HCT116 (cell line): Measurements from ENCODE around the gene ADARB2. TPM values are rescaled to one million over a fixed set of nuclear protein-coding genes. Genes with fewer than 3 reads are reported as not detected.

ENCODE experiments used
- ATAC-seq: fragments of 200-7000 bp; cut with Tn5 transposase; 2 replicates; pipeline ENCODE4 v1.9.1; 2020; ENCODE audit warnings: mild to moderate bottlenecking, moderate library complexity
- BruUV-seq: library from RNA; stranded (reverse); fragments of 400-500 nt; replicated peaks from 2 replicates; lab custom pipeline; 2021; lab: Mats Ljungman, UMichigan
- CTCF ChIA-PET: fragments of 300-600 bp; sonication (Branson Sonifier 250); formaldehyde crosslinking; loops from one replicate; lab custom pipeline; 2021; ENCODE audit warnings: antibody characterized with exemption; lab: Charles Lee
- POLR2A ChIA-PET: fragments of 300-600, 350-600 bp; sonication (Branson Sonifier 250); formaldehyde crosslinking; loops from one replicate; lab custom pipeline; 2021; ENCODE audit warnings: antibody characterized with exemption; lab: Charles Lee
- RAD21 ChIA-PET, 2 experiments: fragments of 300-600 bp; sonication (Branson Sonifier 250); formaldehyde crosslinking; loops; one replicate each; lab custom pipeline; 2023; ENCODE audit warnings: low total read pairs in 2 of 2; ENCODE audit not compliant: uncharacterized antibody in 2 of 2, unreplicated experiment in 2 of 2, low non-redundant PET in 1 of 2; lab: Charles Lee
- DNase-seq: peaks from one replicate; pipeline ENCODE4 v3.0.0-alpha.2; 2010; ENCODE audit warnings: low read depth, low spot score
- H2AFZ ChIP-seq: fragments of 200-600 bp; shearing (Covaris generic), sonication (generic); 2 replicates; pipeline ENCODE4 v1.6.1; 2017; ENCODE audit warnings: low read depth, mixed run types, mixed read lengths, antibody characterized with exemption, low read length; ENCODE audit not compliant: poor library complexity, severe bottlenecking
- H3K27ac ChIP-seq: 2 replicates; pipeline ENCODE4 v1.5.1; 2012; ENCODE audit warnings: low read depth, low read length
- H3K27me3 ChIP-seq: fragments of 200-600 bp; sonication (generic); 2 replicates; pipeline ENCODE4 v1.6.1; 2016; ENCODE audit warnings: mixed run types, low read length, mixed read lengths; ENCODE audit not compliant: insufficient read depth
- H3K36me3 ChIP-seq, 2 experiments: fragments of 200-500 bp in 1 of 2; fragments of 200-600 bp in 1 of 2; sonication (Bioruptor generic) in 1 of 2; sonication (generic) in 1 of 2; 2 replicates each; pipeline versions ENCODE4 v1.5.1 to v1.6.1; 2014 to 2016; ENCODE audit warnings: low read length in 2 of 2, inconsistent platforms in 1 of 2, mixed read lengths in 1 of 2, mixed run types in 1 of 2; ENCODE audit not compliant: insufficient read depth in 2 of 2, control insufficient read depth in 1 of 2
- H3K4me1 ChIP-seq, 2 experiments: fragments of 200-600 bp in 1 of 2; sonication (generic) in 1 of 2; 2 replicates each; pipeline versions ENCODE4 v1.5.1 to v1.6.1; 2012 to 2017; ENCODE audit warnings: low read length in 2 of 2, inconsistent platforms in 1 of 2, mild to moderate bottlenecking in 1 of 2, mixed read lengths in 1 of 2, mixed run types in 1 of 2, moderate library complexity in 1 of 2; ENCODE audit not compliant: insufficient read depth in 2 of 2, control insufficient read depth in 1 of 2
- H3K4me2 ChIP-seq: fragments of 200-600 bp; sonication (generic); 2 replicates; pipeline ENCODE4 v1.6.1; 2017; ENCODE audit warnings: mixed run types, low read length, mixed read lengths
- H3K4me3 ChIP-seq, 2 experiments: fragments of 200-600 bp in 1 of 2; sonication (generic) in 1 of 2; replicated peaks in 1 of 2; 2 replicates each; pipeline ENCODE4 v1.5.1; 2011 to 2016; ENCODE audit warnings: low read length in 2 of 2, control low read depth in 1 of 2, low read depth in 1 of 2, mild to moderate bottlenecking in 1 of 2, mixed read lengths in 1 of 2, mixed run types in 1 of 2
- H3K79me2 ChIP-seq: fragments of 200-600 bp; sonication (generic); 2 replicates; pipeline ENCODE4 v1.6.1; 2017; ENCODE audit warnings: mild to moderate bottlenecking, mixed run types, low read length, moderate library complexity, mixed read lengths; ENCODE audit not compliant: insufficient read depth
- H3K9ac ChIP-seq: fragments of 200-600 bp; sonication (generic); 2 replicates; pipeline ENCODE4 v1.6.1; 2016; ENCODE audit warnings: low read length, mixed read lengths
- H3K9me2 ChIP-seq: fragments of 200-600 bp; sonication (generic), shearing (Covaris generic); 2 replicates; pipeline ENCODE4 v1.6.1; 2017; ENCODE audit warnings: mixed run types, mild to moderate bottlenecking, moderate library complexity; ENCODE audit not compliant: insufficient read depth
- H3K9me3 ChIP-seq, 2 experiments: fragments of 200-500 bp in 1 of 2; fragments of 200-600 bp in 1 of 2; sonication (Bioruptor generic) in 1 of 2; sonication (generic) in 1 of 2; 2 replicates each; pipeline ENCODE4 v1.6.1; 2014 to 2017; ENCODE audit warnings: low read length in 2 of 2, mixed read lengths in 2 of 2, inconsistent platforms in 1 of 2, low read depth in 1 of 2, mild to moderate bottlenecking in 1 of 2, mixed run types in 1 of 2, moderate library complexity in 1 of 2; ENCODE audit not compliant: control insufficient read depth in 1 of 2, insufficient read depth in 1 of 2
- H4K20me1 ChIP-seq: fragments of 200-600 bp; sonication (generic), shearing (Covaris generic); 2 replicates; pipeline ENCODE4 v1.6.1; 2017; ENCODE audit warnings: mixed run types, mild to moderate bottlenecking, moderate library complexity; ENCODE audit not compliant: insufficient read depth
- ATF3 ChIP-seq: IDR thresholded peaks from 2 replicates; pipeline ENCODE4 v1.6.1; 2012
- CBX3 ChIP-seq: IDR thresholded peaks from 2 replicates; pipeline ENCODE4 v1.6.1; 2012; ENCODE audit warnings: low read depth
- CEBPB ChIP-seq: IDR thresholded peaks from 2 replicates; pipeline ENCODE4 v1.6.1; 2012; ENCODE audit warnings: low read depth
- ELF1 ChIP-seq: IDR thresholded peaks from 2 replicates; pipeline ENCODE4 v1.6.1; 2012; ENCODE audit warnings: low read depth, borderline replicate concordance
- EZH2 ChIP-seq: fragments of 200-600 bp; sonication (generic); IDR thresholded peaks from 2 replicates; pipeline ENCODE4 v1.6.1; 2017; ENCODE audit warnings: antibody characterized with exemption, mixed run types
- EZH2phosphoT487 ChIP-seq: fragments of 200-600 bp; IDR thresholded peaks from 2 replicates; pipeline ENCODE4 v1.6.1; 2018; ENCODE audit warnings: antibody characterized with exemption, borderline replicate concordance
- FOSL1 ChIP-seq: IDR thresholded peaks from 2 replicates; pipeline ENCODE4 v1.6.1; 2012; ENCODE audit warnings: low read depth
- MAX ChIP-seq: IDR thresholded peaks from 2 replicates; pipeline ENCODE4 v1.6.1; 2012
- POLR2A ChIP-seq: IDR thresholded peaks from 2 replicates; pipeline ENCODE4 v1.7.0; 2011; ENCODE audit warnings: borderline replicate concordance; ENCODE audit not compliant: insufficient read depth, insufficient read length; ENCODE audit errors: extremely low read depth
- POLR2AphosphoS5 ChIP-seq: IDR thresholded peaks from 2 replicates; pipeline ENCODE4 v1.6.1; 2011; ENCODE audit warnings: mild to moderate bottlenecking, low read depth, low read length, moderate library complexity
- RAD21 ChIP-seq: IDR thresholded peaks from 2 replicates; pipeline ENCODE4 v1.6.1; 2012; ENCODE audit warnings: low read depth, mild to moderate bottlenecking
- REST ChIP-seq: IDR thresholded peaks from 2 replicates; pipeline ENCODE4 v1.6.1; 2012; ENCODE audit warnings: low read depth
- SIN3A ChIP-seq: IDR thresholded peaks from 2 replicates; pipeline ENCODE4 v1.6.1; 2012; ENCODE audit warnings: low read depth
- SRF ChIP-seq: IDR thresholded peaks from 2 replicates; pipeline ENCODE4 v1.6.1; 2012; ENCODE audit warnings: low read depth
- TCF7L2 ChIP-seq: IDR thresholded peaks from 2 replicates; pipeline ENCODE4 v1.7.0; 2011; ENCODE audit warnings: borderline replicate concordance, inconsistent platforms; ENCODE audit not compliant: insufficient read depth, insufficient read length; ENCODE audit errors: extremely low read depth
- YY1 ChIP-seq: IDR thresholded peaks from 2 replicates; pipeline ENCODE4 v1.6.1; 2011; ENCODE audit warnings: low read length, low read depth, moderate library complexity, mild to moderate bottlenecking; ENCODE audit not compliant: insufficient replicate concordance; ENCODE audit errors: extremely low read depth
- intact Hi-C: fragments of 100-400 bp; cut with micrococcal nuclease; formaldehyde crosslinking; loops from 2 replicates; pipeline ENCODE4 v1.10.0; 2022
- total RNA-seq: library from RNA; stranded (reverse); gene quantifications from one replicate; pipeline ENCODE4 v1.2.1, GENCODE V29; 2021; ENCODE audit not compliant: unreplicated experiment

Gene ADARB2
- total RNA-seq, 1 experiment from 2014 or later = not detected

GRCh38 chr10:1665021-1665661 lies 72.2 kb downstream of the ADARB2 start (continued):
- TF ChIP-seq MAX (no peak), POLR2A (no peak), CEBPB (no peak), FOSL1 (no peak), POLR2AphosphoS5 (no peak), SRF (no peak)

- H3K27me3 ChIP-seq = peaks cover 10% of the 10 kb centered on the region; the same call in 1 of the 2 replicates
- DNase-seq (no peak), ATAC-seq (no peak)
- H3K9me3 ChIP-seq = no peaks in the 10 kb centered on the region
- BruUV-seq = no TSS peak
- H3K79me2 ChIP-seq = no peaks in the 10 kb centered on the region
- no peaks in the 10 kb centered on the region for H3K4me1 ChIP-seq
- H3K9ac ChIP-seq = no peak overlapping the region
- CTCF ChIA-PET = no interaction called here
- POLR2A ChIA-PET = no interaction called here
- no peak overlapping the region for H2AFZ ChIP-seq
- RAD21 ChIA-PET = no interaction called here
- H3K36me3 ChIP-seq = no peaks in the 10 kb centered on the region
- no peak overlapping the region for H3K4me2 ChIP-seq
- no peak for TF ChIP-seq ELF1
- no peak for TF ChIP-seq POLR2AphosphoS5
- TF ChIP-seq POLR2A = no peak
- TF ChIP-seq FOSL1 = no peak
- no peak for TF ChIP-seq ATF3
- TF ChIP-seq CBX3 = no peak
- no peak for TF ChIP-seq YY1
- TF ChIP-seq REST = no peak
- no peak for TF ChIP-seq EZH2
- TF ChIP-seq RAD21 = no peak
- no peak for TF ChIP-seq TCF7L2
- no peak for TF ChIP-seq MAX
- TF ChIP-seq CEBPB = no peak
- no peak for TF ChIP-seq EZH2phosphoT487
- no peak for TF ChIP-seq SIN3A
- no peaks in the 10 kb centered on the region for H4K20me1 ChIP-seq
- no peaks in the 10 kb centered on the region for H3K9me2 ChIP-seq
- intact Hi-C loops = no loop called here
- H3K27ac ChIP-seq = no peak overlapping the region
- H3K4me3 ChIP-seq = no peak overlapping the region
Observed at GRCh38 chr10:1664333-1664964, 72.9 kb downstream of the ADARB2 start.
